ENCODE results near the gene LY6G5B.
A peak's percentile ranks its signal among the peaks of the same experiment; 100 is the strongest.

- TF ChIP-seq POLR2A (IDR thresholded peaks at IDR 0.05) (peak; percentile 69 to 78), CTCF (IDR thresholded peaks at IDR 0.05) (peak in 1 of 6 experiments; percentile 14)
Observed at GRCh38 chr6:31620586-31621319, 49.0 kb upstream of the LY6G5B start, which contains the start of gene PRRC2A.

All from adrenal gland (tissue), 5 donors.